DND-41 (cell line): ENCODE results near the gene PNLDC1.

Source experiments
- EZH2 ChIP-seq: IDR thresholded peaks from 3 replicates; pipeline ENCODE4 v1.6.1; 2012; ENCODE audit warnings: borderline replicate concordance, low read depth, mild to moderate bottlenecking, moderate library complexity, low read length, inconsistent platforms; ENCODE audit not compliant: severe bottlenecking
- TF ChIP-seq, protein P1 (sequence below): IDR thresholded peaks from 2 replicates; pipeline ENCODE4 v1.5.1; 2012; ENCODE audit warnings: borderline replicate concordance, low read length, moderate library complexity, mild to moderate bottlenecking; ENCODE audit not compliant: poor library complexity, severe bottlenecking; ENCODE audit errors: extremely low read depth

DNA sequence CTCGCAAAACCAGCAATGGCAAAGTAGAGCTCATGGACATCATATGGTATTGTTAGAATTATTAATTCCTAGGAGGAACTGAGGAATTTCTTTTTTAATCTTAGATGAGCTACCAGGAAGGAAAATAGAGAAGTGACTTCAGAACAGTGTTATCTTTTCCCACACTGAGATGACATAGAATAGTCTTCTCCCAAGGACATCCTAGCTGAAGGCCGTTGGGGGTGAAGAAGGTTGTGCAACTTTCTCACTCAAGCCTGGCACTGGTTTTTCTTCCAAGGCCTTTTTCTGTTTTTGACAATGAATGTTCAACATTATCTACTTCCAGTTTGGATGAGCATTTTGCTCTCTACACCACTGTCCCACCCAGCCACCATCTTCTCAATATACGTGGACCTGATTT, 54.9 kb downstream of the PNLDC1 start:
- TF ChIP-seq, protein P1, sequence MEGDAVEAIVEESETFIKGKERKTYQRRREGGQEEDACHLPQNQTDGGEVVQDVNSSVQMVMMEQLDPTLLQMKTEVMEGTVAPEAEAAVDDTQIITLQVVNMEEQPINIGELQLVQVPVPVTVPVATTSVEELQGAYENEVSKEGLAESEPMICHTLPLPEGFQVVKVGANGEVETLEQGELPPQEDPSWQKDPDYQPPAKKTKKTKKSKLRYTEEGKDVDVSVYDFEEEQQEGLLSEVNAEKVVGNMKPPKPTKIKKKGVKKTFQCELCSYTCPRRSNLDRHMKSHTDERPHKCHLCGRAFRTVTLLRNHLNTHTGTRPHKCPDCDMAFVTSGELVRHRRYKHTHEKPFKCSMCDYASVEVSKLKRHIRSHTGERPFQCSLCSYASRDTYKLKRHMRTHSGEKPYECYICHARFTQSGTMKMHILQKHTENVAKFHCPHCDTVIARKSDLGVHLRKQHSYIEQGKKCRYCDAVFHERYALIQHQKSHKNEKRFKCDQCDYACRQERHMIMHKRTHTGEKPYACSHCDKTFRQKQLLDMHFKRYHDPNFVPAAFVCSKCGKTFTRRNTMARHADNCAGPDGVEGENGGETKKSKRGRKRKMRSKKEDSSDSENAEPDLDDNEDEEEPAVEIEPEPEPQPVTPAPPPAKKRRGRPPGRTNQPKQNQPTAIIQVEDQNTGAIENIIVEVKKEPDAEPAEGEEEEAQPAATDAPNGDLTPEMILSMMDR: no peak
- TF ChIP-seq EZH2: no peak
